Progenitor cell of endocrine pancreas (in vitro differentiated cells): ENCODE measurements around the gene RNF213. TPM values are rescaled to one million over a fixed set of nuclear protein-coding genes. Genes with fewer than 3 reads are reported as not detected.
A peak's percentile ranks its signal among the peaks of the same experiment; 100 is the strongest.

Experiments
- DNase-seq: peaks from one replicate; pipeline ENCODE4 v3.0.0; 2021; ENCODE audit warnings: low spot score; ENCODE audit not compliant: unreplicated experiment
- H3K27ac Mint-ChIP-seq: 2 replicates; pipeline ENCODE4 v1.8.0; 2021; ENCODE audit warnings: mild to moderate bottlenecking, moderate library complexity, mixed read lengths
- H3K27me3 Mint-ChIP-seq: 2 replicates; pipeline ENCODE4 v1.8.0; 2021; ENCODE audit warnings: mixed read lengths
- H3K36me3 Mint-ChIP-seq: 2 replicates; pipeline ENCODE4 v1.8.0; 2022; ENCODE audit warnings: mixed read lengths; ENCODE audit not compliant: insufficient read depth
- H3K4me1 Mint-ChIP-seq: 2 replicates; pipeline ENCODE4 v1.8.0; 2021; ENCODE audit warnings: low read depth, mixed read lengths
- H3K4me3 Mint-ChIP-seq: 2 replicates; pipeline ENCODE4 v1.8.0; 2021; ENCODE audit warnings: low read depth, mild to moderate bottlenecking, moderate library complexity, mixed read lengths
- H3K9me3 Mint-ChIP-seq: 2 replicates; pipeline ENCODE4 v1.8.0; 2021; ENCODE audit warnings: low read depth, mixed read lengths
- CTCF ChIP-seq: fragments of 200-600 bp; sonication (generic); IDR thresholded peaks from one replicate; pipeline ENCODE4 v1.5.0; 2021; ENCODE audit warnings: antibody characterized with exemption, mild to moderate bottlenecking; ENCODE audit not compliant: unreplicated experiment
- total RNA-seq: library from RNA; stranded (reverse); gene quantifications from 2 replicates; pipeline ENCODE4 v1.2.1, GENCODE V29; 2021

Gene RNF213
- total RNA-seq, 1 donor from 2014 or later, result 57.6 TPM

GRCh38 chr17:80419255-80419654, 158.6 kb downstream of the RNF213 start:
- DNase-seq, result no peak
- no peak overlapping the region for H3K27ac Mint-ChIP-seq

GRCh38 chr17:80421381-80422090, 160.9 kb downstream of the RNF213 start:
- H3K4me3 Mint-ChIP-seq, result no peak overlapping the region

More at GRCh38 chr17:80419255-80419654, 158.6 kb downstream of the RNF213 start:
- H3K4me3 Mint-ChIP-seq, result no peak overlapping the region
- peaks cover 4% of the 10 kb centered on the region for H3K36me3 Mint-ChIP-seq
- TF ChIP-seq CTCF, result no peak
- H3K4me1 Mint-ChIP-seq, result peaks cover 10% of the 10 kb centered on the region
- no peaks in the 10 kb centered on the region for H3K9me3 Mint-ChIP-seq
- H3K27me3 Mint-ChIP-seq, result no peaks in the 10 kb centered on the region

GRCh38 chr17:80422276-80422675, 161.6 kb downstream of the RNF213 start:
- H3K9me3 Mint-ChIP-seq, result no peaks in the 10 kb centered on the region
- H3K4me1 Mint-ChIP-seq, result peaks cover 2% of the 10 kb centered on the region
- no peak for DNase-seq
- H3K27me3 Mint-ChIP-seq, result no peaks in the 10 kb centered on the region
- no peak overlapping the region for H3K27ac Mint-ChIP-seq
- no peak for TF ChIP-seq CTCF
- H3K36me3 Mint-ChIP-seq, result peaks cover 4% of the 10 kb centered on the region
- no peak overlapping the region for H3K4me3 Mint-ChIP-seq

More at GRCh38 chr17:80421381-80422090, 160.9 kb downstream of the RNF213 start:
- H3K4me1 Mint-ChIP-seq, result peaks cover 3% of the 10 kb centered on the region
- H3K27me3 Mint-ChIP-seq, result no peaks in the 10 kb centered on the region
- no peak overlapping the region for H3K27ac Mint-ChIP-seq
- H3K36me3 Mint-ChIP-seq, result peaks cover 4% of the 10 kb centered on the region
- no peak for DNase-seq
- no peak for TF ChIP-seq CTCF
- no peaks in the 10 kb centered on the region for H3K9me3 Mint-ChIP-seq

GRCh38 chr17:80422981-80423380, 162.3 kb downstream of the RNF213 start:
- peak overlapping the region; percentile 73 for H3K27ac Mint-ChIP-seq
- no peaks in the 10 kb centered on the region for H3K27me3 Mint-ChIP-seq

More at GRCh38 chr17:80422981-80423380, 162.3 kb downstream of the RNF213 start:
- TF ChIP-seq CTCF, result no peak
- H3K9me3 Mint-ChIP-seq, result no peaks in the 10 kb centered on the region
- H3K36me3 Mint-ChIP-seq, result peaks cover 4% of the 10 kb centered on the region
- peaks cover 2% of the 10 kb centered on the region for H3K4me1 Mint-ChIP-seq
- no peak for DNase-seq
- H3K4me3 Mint-ChIP-seq, result no peak overlapping the region
